ENCODE results near the gene CDH1. TPM values are rescaled to one million over a fixed set of nuclear protein-coding genes. Genes with fewer than 3 reads are reported as not detected.

Gene CDH1
- total RNA-seq, 4 donors from 2014 or later: 72.7 to 302 (median 160) TPM

- peaks cover 6 to 77% (median 11%) of the 10 kb centered on the region in 3 donors for H3K4me1 ChIP-seq
- no peak for TF ChIP-seq POLR2A (IDR thresholded peaks at IDR 0.05)
- TF ChIP-seq CTCF (IDR thresholded peaks at IDR 0.05): no peak
- intact Hi-C loops (cut with DNase I): no loop called here
Observed at GRCh38 chr16:68759062-68759461, 22.0 kb downstream of the CDH1 start.

GRCh38 chr16:68760671-68761275 lies 23.7 kb downstream of the CDH1 start:
- DNase-seq: no peak
- 23 to 35% methylated on average over 6 to 7 of the region's 8 CpGs for WGBS, 2 donors
- H3K36me3 ChIP-seq: peaks cover 0 to 38% (median 0%) of the 10 kb centered on the region in 3 donors
- TF ChIP-seq POLR2A (IDR thresholded peaks at IDR 0.05) (no peak), CTCF (IDR thresholded peaks at IDR 0.05) (no peak)
- H3K27ac ChIP-seq: peak overlapping the region; percentile 53 to 80 (median 68)
- intact Hi-C loops (cut with DNase I): no loop called here
- peaks cover 5 to 60% (median 6%) of the 10 kb centered on the region in 3 donors for H3K4me1 ChIP-seq
- H3K4me3 ChIP-seq: no peak overlapping the region
- no peaks in the 10 kb centered on the region for H3K9me3 ChIP-seq
- peaks cover 0 to 8% (median 0%) of the 10 kb centered on the region in 4 donors for H3K27me3 ChIP-seq

More at GRCh38 chr16:68759062-68759461, 22.0 kb downstream of the CDH1 start:
- DNase-seq: no peak
- Histone ChIP-seq H3K27ac (no peak overlapping the region), H3K9me3 (no peaks in the 10 kb centered on the region), H3K4me3 (no peak overlapping the region), H3K36me3 (peaks cover 0 to 24% (median 0%) of the 10 kb centered on the region in 3 donors), H3K27me3 (peaks cover 0 to 8% (median 0%) of the 10 kb centered on the region in 4 donors)
- 82 to 91% methylated on average over 4 to 5 of the region's 6 CpGs for WGBS, 2 donors

- Histone ChIP-seq H3K4me1 (peaks cover 5 to 39% (median 6%) of the 10 kb centered on the region in 3 donors), H3K27me3 (peaks cover 0 to 8% (median 0%) of the 10 kb centered on the region in 4 donors), H3K36me3 (peaks cover 0 to 44% (median 0%) of the 10 kb centered on the region in 3 donors), H3K9me3 (no peaks in the 10 kb centered on the region), H3K4me3 (no peak overlapping the region), H3K27ac (peak overlapping the region in 3 of 4 donors; percentile 33 to 80 (median 34))
- 37 to 52% methylated on average over 6 of the region's 6 CpGs for WGBS, 2 donors
- intact Hi-C loops (cut with DNase I): no loop called here
- TF ChIP-seq POLR2A (IDR thresholded peaks at IDR 0.05): no peak
- no peak for TF ChIP-seq CTCF (IDR thresholded peaks at IDR 0.05)
- no peak for DNase-seq
Observed at GRCh38 chr16:68762996-68763756, 26.1 kb downstream of the CDH1 start.

- Histone ChIP-seq H3K27ac (no peak overlapping the region), H3K9me3 (no peaks in the 10 kb centered on the region), H3K4me1 (peaks cover 5 to 37% (median 6%) of the 10 kb centered on the region in 3 donors), H3K4me3 (no peak overlapping the region), H3K36me3 (peaks cover 0 to 42% (median 0%) of the 10 kb centered on the region in 3 donors), H3K27me3 (peaks cover 0 to 8% (median 0%) of the 10 kb centered on the region in 4 donors)
- intact Hi-C loops (cut with DNase I): no loop called here
- TF ChIP-seq CTCF (IDR thresholded peaks at IDR 0.05) (no peak), POLR2A (IDR thresholded peaks at IDR 0.05) (no peak)
- DNase-seq: no peak
- WGBS, 2 donors: 74 to 77% methylated on average over 8 of the region's 8 CpGs
Observed at GRCh38 chr16:68764862-68765261, 27.8 kb downstream of the CDH1 start.

GRCh38 chr16:68767581-68767980 lies 30.5 kb downstream of the CDH1 start:
- Histone ChIP-seq H3K9me3 (no peaks in the 10 kb centered on the region), H3K4me1 (peaks cover 0 to 10% (median 0%) of the 10 kb centered on the region in 3 donors), H3K27ac (no peak overlapping the region), H3K4me3 (no peak overlapping the region), H3K36me3 (peaks cover 0 to 67% (median 0%) of the 10 kb centered on the region in 3 donors), H3K27me3 (no peaks in the 10 kb centered on the region)
- 78 to 90% methylated on average over 1 of the region's 1 CpG for WGBS, 2 donors
- TF ChIP-seq POLR2A (IDR thresholded peaks at IDR 0.05) (no peak), CTCF (IDR thresholded peaks at IDR 0.05) (no peak)
- intact Hi-C loops (cut with DNase I): no loop called here
- DNase-seq: no peak
